ENCODE results near the gene ALOX5AP.

Gene ALOX5AP

GRCh38 chr13:30714629-30715371 lies 20.5 kb upstream of the ALOX5AP start:
- DNase-seq (ENCODE audit: low read depth in 2 of 2) = no peak

DNA sequence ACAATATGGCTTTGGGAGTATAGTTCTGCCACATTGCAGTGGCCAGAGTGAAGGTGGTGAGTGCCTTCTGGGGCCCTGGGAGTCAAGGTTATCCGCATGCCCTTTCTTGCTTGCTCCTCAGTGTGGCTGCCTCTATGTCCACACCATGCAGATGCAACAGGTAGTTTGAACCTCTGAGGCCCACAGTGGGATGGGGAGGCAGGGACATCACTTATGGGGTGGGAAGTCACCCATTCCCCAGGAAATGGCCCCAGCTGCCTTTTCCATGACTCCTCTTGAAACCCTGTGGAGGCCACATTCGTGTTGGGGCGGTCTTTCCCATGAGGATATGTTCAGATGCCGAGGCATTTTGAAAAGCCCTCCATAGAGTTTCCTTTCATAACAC lies 20.0 kb upstream of the ALOX5AP start:
- no peak for DNase-seq (ENCODE audit: low read depth in 2 of 2)

DNA sequence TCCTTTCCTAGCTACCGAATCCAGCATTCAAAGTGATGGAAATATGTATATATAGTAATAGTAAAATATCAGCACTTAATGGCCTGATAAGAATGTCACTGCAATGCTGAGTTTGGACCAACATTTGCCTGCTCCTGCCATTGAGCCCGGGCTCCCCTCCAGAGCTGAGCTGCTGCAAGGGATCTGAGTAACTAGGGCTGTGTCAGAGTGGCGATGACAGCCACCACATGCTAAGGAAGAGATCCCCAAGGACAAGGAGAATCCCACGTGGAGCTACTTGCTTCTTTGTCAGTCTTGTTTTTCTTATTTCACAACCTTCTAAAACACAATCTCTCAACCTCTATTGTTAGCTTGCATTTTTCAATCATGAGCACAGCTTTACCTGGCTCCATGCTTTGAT lies 19.5 kb upstream of the ALOX5AP start:
- no peak for DNase-seq (ENCODE audit: low read depth in 2 of 2)

GRCh38 chr13:30718661-30719524 lies 16.4 kb upstream of the ALOX5AP start:
- DNase-seq (ENCODE audit: low read depth in 2 of 2) = no peak

GRCh38 chr13:30719525-30719914 lies 15.8 kb upstream of the ALOX5AP start:
- DNase-seq (ENCODE audit: low read depth in 2 of 2) = no peak

DNA sequence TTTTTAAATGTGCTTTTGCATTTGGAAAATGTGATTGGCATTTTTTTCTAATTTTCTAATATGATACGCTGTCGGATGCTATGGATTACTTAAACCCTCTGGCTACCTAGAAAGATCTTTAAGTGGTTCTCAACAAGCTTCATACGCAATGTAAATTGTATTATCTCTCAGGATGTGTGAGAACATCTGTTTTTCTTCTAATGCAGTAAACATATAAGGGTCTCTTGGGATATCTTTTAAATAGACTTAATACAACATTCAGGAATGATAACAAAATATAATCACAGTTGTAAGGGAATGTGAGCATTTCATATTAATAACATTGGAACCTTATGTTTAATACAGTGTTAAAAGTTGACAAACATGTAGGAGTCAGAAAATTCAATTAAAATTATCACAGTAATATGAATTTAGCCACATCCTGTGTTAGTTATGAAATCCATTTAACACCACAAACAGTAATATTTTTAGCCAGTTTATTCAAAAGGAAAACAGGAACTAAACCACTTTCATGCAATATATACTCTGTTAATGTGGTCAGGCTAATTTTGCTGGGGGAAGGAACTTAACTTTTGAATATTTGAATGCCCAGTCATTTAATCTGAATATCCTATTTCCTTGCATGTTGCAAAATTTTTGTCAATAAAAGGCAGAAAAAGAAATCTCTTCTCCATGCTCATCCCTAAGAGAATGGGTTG lies 15.0 kb upstream of the ALOX5AP start:
- no peak for DNase-seq (ENCODE audit: low read depth in 2 of 2)

GRCh38 chr13:30721936-30722335 lies 13.4 kb upstream of the ALOX5AP start:
- no peak for DNase-seq (ENCODE audit: low read depth in 2 of 2)

DNA sequence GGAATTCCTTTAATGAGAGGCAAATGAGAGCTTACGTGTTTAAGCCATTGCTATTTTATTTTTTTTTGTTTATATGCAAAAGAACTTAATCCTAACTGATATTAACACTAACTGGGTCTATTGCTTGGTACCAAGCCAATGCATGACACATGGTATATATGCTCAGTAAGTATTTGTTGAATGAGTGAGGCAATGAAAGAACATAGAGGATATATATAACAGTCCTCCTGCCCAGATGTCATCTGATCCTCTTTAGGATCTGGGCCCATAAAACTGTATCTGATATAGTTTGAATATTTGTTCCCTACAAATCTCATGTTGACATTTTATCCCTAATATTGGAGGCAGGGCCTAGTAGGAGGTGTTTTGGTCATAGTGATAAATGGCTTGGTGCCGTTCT lies 13.0 kb upstream of the ALOX5AP start:
- no peak for DNase-seq (ENCODE audit: low read depth in 2 of 2)

GRCh38 chr13:30724778-30725177 lies 10.6 kb upstream of the ALOX5AP start:
- no peak for DNase-seq (ENCODE audit: low read depth in 2 of 2)

- no peak for DNase-seq (ENCODE audit: low read depth in 2 of 2)
Observed at GRCh38 chr13:30725326-30726085, 9.8 kb upstream of the ALOX5AP start.

DNA sequence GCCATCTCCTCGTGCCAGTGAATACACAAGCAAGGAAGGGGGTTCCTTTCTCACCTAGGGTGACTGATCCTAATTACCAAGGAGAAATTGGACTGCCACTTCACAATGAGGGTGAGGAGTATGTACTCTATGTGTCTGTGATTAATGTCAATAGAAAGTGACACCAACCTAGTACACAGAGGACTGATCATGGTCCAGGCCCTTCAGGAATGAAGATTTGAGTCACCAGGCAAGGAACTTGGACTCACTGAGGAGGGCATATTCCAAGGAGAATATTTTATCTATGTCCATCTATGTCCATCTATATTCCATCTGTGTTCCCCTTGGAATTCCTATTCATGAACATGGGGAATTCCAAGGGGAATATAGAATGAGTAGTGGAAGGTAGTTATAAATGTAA lies 9.2 kb upstream of the ALOX5AP start:
- DNase-seq (ENCODE audit: low read depth in 2 of 2) = no peak

DNA sequence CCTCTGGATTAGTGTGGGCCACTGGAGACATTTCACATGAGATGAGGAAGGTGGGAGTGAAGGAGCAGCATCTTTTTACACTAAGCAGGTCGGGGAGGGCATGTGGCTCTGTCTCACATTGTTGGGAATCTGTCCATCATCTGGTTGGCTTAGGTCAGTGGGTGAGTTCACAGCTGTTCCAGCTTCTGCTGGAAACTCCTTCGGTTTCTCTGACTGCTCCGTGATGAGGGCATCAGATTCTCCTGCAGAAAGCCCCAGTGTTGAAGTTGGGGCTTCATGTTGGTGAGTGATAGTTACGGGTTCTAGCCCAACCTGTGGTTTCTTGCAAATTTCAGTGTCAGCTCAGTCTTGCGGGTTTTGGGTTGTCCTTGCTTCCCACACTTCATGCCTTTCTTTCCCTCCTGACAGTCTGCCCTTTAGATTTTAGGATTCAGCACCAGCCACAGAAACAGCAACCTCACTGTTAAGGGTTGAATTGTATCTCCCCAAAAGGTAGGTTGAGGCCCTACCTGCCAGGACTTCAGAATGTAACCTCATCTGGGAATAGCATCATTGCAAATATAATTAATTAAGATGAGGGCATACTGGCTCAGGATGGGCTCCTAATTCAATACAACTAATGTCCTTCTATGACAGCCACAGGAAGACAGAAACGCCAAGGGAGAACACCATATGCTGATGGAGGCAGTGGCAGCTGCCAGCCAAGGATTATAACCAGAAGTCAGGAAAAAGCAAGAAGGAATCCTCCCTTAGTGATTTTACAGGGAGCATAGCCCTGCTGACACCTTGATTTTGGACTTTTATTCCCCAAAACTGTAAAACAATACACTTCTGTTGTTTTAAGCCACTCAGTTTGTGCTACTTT lies 7.6 kb upstream of the ALOX5AP start:
- DNase-seq (ENCODE audit: low read depth in 2 of 2) = no peak

- no peak for DNase-seq (ENCODE audit: low read depth in 2 of 2)
Observed at GRCh38 chr13:30729801-30730200, 5.5 kb upstream of the ALOX5AP start.

DNA sequence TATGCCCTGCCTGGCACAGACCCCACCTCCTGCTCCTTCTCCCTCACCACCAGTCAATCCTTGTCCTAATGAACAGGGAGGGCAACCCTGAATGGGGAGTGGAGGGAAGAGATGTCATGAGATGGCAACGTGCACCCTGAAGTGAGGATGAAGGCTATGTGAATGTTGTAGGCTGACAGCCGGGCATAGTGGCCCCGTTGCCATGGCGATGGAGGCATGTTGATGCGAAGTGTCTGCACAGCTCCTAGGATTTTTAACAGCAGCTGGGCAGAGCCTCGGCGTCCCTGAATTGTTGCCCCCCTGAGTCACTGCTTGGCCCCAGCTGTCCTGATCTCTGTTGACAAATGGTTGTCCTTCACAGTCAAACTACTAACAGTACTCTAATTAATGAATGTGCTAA lies 4.8 kb upstream of the ALOX5AP start:
- DNase-seq (ENCODE audit: low read depth in 2 of 2) = no peak

DNA sequence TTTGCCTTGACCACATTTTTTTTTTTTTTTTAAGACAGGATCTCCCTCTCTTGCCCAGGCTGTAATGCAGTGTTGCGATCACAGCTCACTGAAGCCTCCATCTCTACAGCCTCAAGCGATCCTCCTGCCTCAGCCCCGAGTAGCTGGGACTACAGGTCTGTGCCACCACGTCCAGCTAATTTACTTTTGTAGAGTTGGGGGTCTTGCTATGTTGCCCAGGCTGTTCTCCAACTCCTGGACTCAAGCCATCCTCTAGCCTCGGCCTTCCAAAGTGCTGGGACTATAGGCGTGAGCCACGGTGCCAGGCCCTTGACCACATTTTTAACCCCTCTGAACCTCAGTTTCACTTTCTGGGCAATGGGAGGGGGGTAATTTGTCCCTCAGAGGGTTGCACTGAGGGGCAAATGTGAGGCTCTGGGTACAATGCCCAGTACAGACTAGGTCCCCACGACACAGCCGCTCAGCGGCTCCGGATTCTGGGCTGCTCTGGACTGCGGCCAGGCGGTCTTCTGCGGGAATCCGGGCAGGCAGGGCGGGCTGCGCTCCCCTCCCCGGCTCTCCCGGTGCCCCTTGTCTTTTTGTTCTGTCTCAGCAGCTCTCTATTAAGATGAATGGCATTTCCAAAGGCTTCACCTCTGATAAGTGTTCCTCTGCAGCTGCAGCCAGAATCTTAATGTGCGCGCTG lies 3.8 kb upstream of the ALOX5AP start:
- no peak for DNase-seq (ENCODE audit: low read depth in 2 of 2)

GRCh38 chr13:30732046-30732390 lies 3.3 kb upstream of the ALOX5AP start:
- no peak for DNase-seq (ENCODE audit: low read depth in 2 of 2)

- DNase-seq (ENCODE audit: low read depth in 2 of 2) = no peak
Observed at GRCh38 chr13:30734439-30734838, 904 bp upstream of the ALOX5AP start.

GRCh38 chr13:30735872-30736175 lies 481 bp downstream of the ALOX5AP start:
- no peak for DNase-seq (ENCODE audit: low read depth in 2 of 2)

GRCh38 chr13:30736461-30737320 lies 1.3 kb downstream of the ALOX5AP start:
- DNase-seq (ENCODE audit: low read depth in 2 of 2) = no peak
